Activated naive CD8-positive, alpha-beta T cell (primary cell): ENCODE measurements around the gene ABHD17C.
"Not testable (repeated sequence)": the region's sequence is repeated elsewhere in the genome, so short reads cannot be mapped to it uniquely, and the experiment has no call there.

ENCODE experiments used
- H3K27ac Mint-ChIP-seq: one replicate; pipeline ENCODE4 v1.8.0; 2021; ENCODE audit warnings: mixed read lengths
- H3K27me3 Mint-ChIP-seq: one replicate; pipeline ENCODE4 v1.8.0; 2021; ENCODE audit warnings: mixed read lengths
- H3K36me3 Mint-ChIP-seq: one replicate; pipeline ENCODE4 v1.8.0; 2021; ENCODE audit warnings: mixed read lengths
- H3K4me1 Mint-ChIP-seq: one replicate; pipeline ENCODE4 v1.8.0; 2021; ENCODE audit warnings: low read depth, mixed read lengths
- H3K4me3 Mint-ChIP-seq: one replicate; pipeline ENCODE4 v1.8.0; 2021; ENCODE audit warnings: mild to moderate bottlenecking, mixed read lengths
- H3K9me3 Mint-ChIP-seq: one replicate; pipeline ENCODE4 v1.8.0; 2021; ENCODE audit warnings: low read depth, mixed read lengths

Gene ABHD17C

GRCh38 chr15:80695099-80695910 lies at the start of gene ABHD17C:
Gene ABHD17C (plus strand): TSS chr15:80695310. CDS start chr15:80695430, 120 bp downstream.
- peak within 1 kb of the TSS; percentile 84 for H3K27ac Mint-ChIP-seq
- no peaks in the 10 kb centered on the region for H3K27me3 Mint-ChIP-seq
- peaks cover 21% of the 10 kb centered on the region for H3K4me1 Mint-ChIP-seq
- no peaks in the 10 kb centered on the region for H3K9me3 Mint-ChIP-seq
- peak within 1 kb of the TSS; percentile 92 for H3K4me3 Mint-ChIP-seq
- no peaks in the 10 kb centered on the region for H3K36me3 Mint-ChIP-seq

- peaks cover 2% of the 10 kb centered on the region for H3K4me1 Mint-ChIP-seq
- H3K36me3 Mint-ChIP-seq: no peaks in the 10 kb centered on the region
- H3K27me3 Mint-ChIP-seq: peaks cover 5% of the 10 kb centered on the region
- H3K9me3 Mint-ChIP-seq: no peaks in the 10 kb centered on the region
- no peak overlapping the region for H3K4me3 Mint-ChIP-seq
- H3K27ac Mint-ChIP-seq: no peak overlapping the region
Measured at GRCh38 chr15:80645494-80646065, 49.5 kb upstream of the ABHD17C start.

GRCh38 chr15:80647424-80647823 lies 47.7 kb upstream of the ABHD17C start:
- not testable (repeated sequence) for H3K27ac Mint-ChIP-seq, H3K27me3 Mint-ChIP-seq, H3K9me3 Mint-ChIP-seq, H3K4me3 Mint-ChIP-seq, H3K36me3 Mint-ChIP-seq, H3K4me1 Mint-ChIP-seq

- peaks cover 7% of the 10 kb centered on the region for H3K27me3 Mint-ChIP-seq
- H3K4me3 Mint-ChIP-seq: no peak overlapping the region
- H3K9me3 Mint-ChIP-seq: peaks cover 5% of the 10 kb centered on the region
- no peaks in the 10 kb centered on the region for H3K4me1 Mint-ChIP-seq
- H3K36me3 Mint-ChIP-seq: no peaks in the 10 kb centered on the region
- H3K27ac Mint-ChIP-seq: no peak overlapping the region
Measured at GRCh38 chr15:80654299-80654698, 40.8 kb upstream of the ABHD17C start.

GRCh38 chr15:80659375-80659774 lies 35.7 kb upstream of the ABHD17C start:
- no peak overlapping the region for H3K4me3 Mint-ChIP-seq
- H3K27me3 Mint-ChIP-seq: peaks cover 19% of the 10 kb centered on the region
- H3K36me3 Mint-ChIP-seq: no peaks in the 10 kb centered on the region
- no peaks in the 10 kb centered on the region for H3K4me1 Mint-ChIP-seq
- no peaks in the 10 kb centered on the region for H3K9me3 Mint-ChIP-seq
- H3K27ac Mint-ChIP-seq: no peak overlapping the region

- Mint-ChIP-seq H3K27me3 (peaks cover 19% of the 10 kb centered on the region), H3K4me1 (no peaks in the 10 kb centered on the region), H3K4me3 (no peak overlapping the region), H3K9me3 (no peaks in the 10 kb centered on the region), H3K36me3 (no peaks in the 10 kb centered on the region), H3K27ac (no peak overlapping the region)
Measured at GRCh38 chr15:80660119-80660518, 35.0 kb upstream of the ABHD17C start.

- Mint-ChIP-seq H3K9me3 (no peaks in the 10 kb centered on the region), H3K27me3 (peaks cover 21% of the 10 kb centered on the region), H3K36me3 (no peaks in the 10 kb centered on the region), H3K27ac (no peak overlapping the region), H3K4me1 (no peaks in the 10 kb centered on the region), H3K4me3 (no peak overlapping the region)
Measured at GRCh38 chr15:80662129-80662528, 33.0 kb upstream of the ABHD17C start.

GRCh38 chr15:80662757-80663553 lies 32.2 kb upstream of the ABHD17C start:
- Mint-ChIP-seq H3K4me1 (no peaks in the 10 kb centered on the region), H3K36me3 (no peaks in the 10 kb centered on the region), H3K27ac (no peak overlapping the region), H3K4me3 (no peak overlapping the region), H3K27me3 (peaks cover 21% of the 10 kb centered on the region), H3K9me3 (no peaks in the 10 kb centered on the region)

GRCh38 chr15:80665151-80665550 lies 30.0 kb upstream of the ABHD17C start:
- Mint-ChIP-seq H3K4me3 (no peak overlapping the region), H3K36me3 (no peaks in the 10 kb centered on the region), H3K9me3 (no peaks in the 10 kb centered on the region), H3K27me3 (peaks cover 23% of the 10 kb centered on the region), H3K4me1 (no peaks in the 10 kb centered on the region), H3K27ac (no peak overlapping the region)

GRCh38 chr15:80667936-80668335 lies 27.2 kb upstream of the ABHD17C start:
- Mint-ChIP-seq H3K27ac (no peak overlapping the region), H3K9me3 (no peaks in the 10 kb centered on the region), H3K4me3 (no peak overlapping the region), H3K36me3 (no peaks in the 10 kb centered on the region), H3K27me3 (peaks cover 11% of the 10 kb centered on the region), H3K4me1 (no peaks in the 10 kb centered on the region)

GRCh38 chr15:80668546-80669236 lies 26.4 kb upstream of the ABHD17C start:
- no peak overlapping the region for H3K27ac Mint-ChIP-seq
- H3K27me3 Mint-ChIP-seq: peaks cover 10% of the 10 kb centered on the region
- no peaks in the 10 kb centered on the region for H3K36me3 Mint-ChIP-seq
- no peaks in the 10 kb centered on the region for H3K9me3 Mint-ChIP-seq
- H3K4me1 Mint-ChIP-seq: no peaks in the 10 kb centered on the region
- no peak overlapping the region for H3K4me3 Mint-ChIP-seq

GRCh38 chr15:80669663-80670273 lies 25.3 kb upstream of the ABHD17C start:
- Mint-ChIP-seq H3K27me3 (peaks cover 5% of the 10 kb centered on the region), H3K27ac (no peak overlapping the region), H3K9me3 (no peaks in the 10 kb centered on the region), H3K4me3 (no peak overlapping the region), H3K36me3 (no peaks in the 10 kb centered on the region), H3K4me1 (no peaks in the 10 kb centered on the region)

GRCh38 chr15:80673561-80674244 lies 21.4 kb upstream of the ABHD17C start:
- Mint-ChIP-seq H3K4me3 (no peak overlapping the region), H3K4me1 (no peaks in the 10 kb centered on the region), H3K27ac (no peak overlapping the region), H3K27me3 (peaks cover 15% of the 10 kb centered on the region), H3K9me3 (no peaks in the 10 kb centered on the region), H3K36me3 (no peaks in the 10 kb centered on the region)

- Mint-ChIP-seq H3K27ac (no peak overlapping the region), H3K4me1 (no peaks in the 10 kb centered on the region), H3K9me3 (no peaks in the 10 kb centered on the region), H3K4me3 (no peak overlapping the region), H3K36me3 (no peaks in the 10 kb centered on the region), H3K27me3 (peaks cover 15% of the 10 kb centered on the region)
Measured at GRCh38 chr15:80674245-80674614, 20.9 kb upstream of the ABHD17C start.
